Gastroesophageal sphincter (tissue), 4 donors: Measurements from ENCODE around the gene EAF1. TPM values are rescaled to one million over a fixed set of nuclear protein-coding genes. Genes with fewer than 3 reads are reported as not detected.

Experiments
- ATAC-seq: fragments of 150-250 bp; one replicate; pipeline ENCODE4 v1.9.1; 2016; ENCODE audit warnings: mild to moderate bottlenecking, moderate library complexity
- H3K27ac ChIP-seq, 4 donors: fragments of 200-600 bp; sonication (generic) in 3 of 4; 1 replicate in 3 of 4; 2 replicates in 1 of 4; pipeline ENCODE4 v1.5.1; 2016 to 2019
- H3K27me3 ChIP-seq: fragments of 200-600 bp; sonication (generic); one replicate; pipeline ENCODE4 v1.5.1; 2019
- H3K36me3 ChIP-seq, 2 donors: fragments of 200-600 bp; sonication (generic); one replicate each; pipeline ENCODE4 v1.5.1; 2019; ENCODE audit warnings: control low read depth in 1 of 2
- H3K4me1 ChIP-seq, 3 donors: fragments of 200-600 bp; sonication (generic); 1 replicate in 2 of 3; 2 replicates in 1 of 3; pipeline ENCODE4 v1.5.1; 2016 to 2019; ENCODE audit warnings: control low read depth in 2 of 3
- H3K4me3 ChIP-seq, 2 donors: fragments of 200-600 bp; sonication (generic); one replicate each; pipeline ENCODE4 v1.5.1; 2019; ENCODE audit warnings: mild to moderate bottlenecking in 1 of 2, moderate library complexity in 1 of 2
- H3K9me3 ChIP-seq, 3 donors: fragments of 200-600 bp; sonication (generic); one replicate each; pipeline ENCODE4 v1.5.1; 2017 to 2019; ENCODE audit warnings: control low read depth in 2 of 3
- CTCF ChIP-seq, 4 experiments: fragments of 200-600 bp in 2 of 4; fragments of 450-650 bp in 2 of 4; sonication (generic) in 1 of 4; IDR thresholded peaks; one replicate each; pipeline ENCODE4 v1.5.1; 2017 to 2019; ENCODE audit warnings: antibody characterized with exemption in 4 of 4, mild to moderate bottlenecking in 2 of 4, moderate library complexity in 2 of 4
- EP300 ChIP-seq: sonication (generic); formaldehyde crosslinking; IDR thresholded peaks from one replicate; pipeline ENCODE4 v1.6.1; 2017; ENCODE audit warnings: antibody characterized with exemption, mild to moderate bottlenecking
- POLR2A ChIP-seq, 2 donors: fragments of 450-650 bp; IDR thresholded peaks; one replicate each; pipeline ENCODE4 v1.6.1; 2017; ENCODE audit warnings: antibody characterized with exemption in 2 of 2, mild to moderate bottlenecking in 2 of 2, moderate library complexity in 1 of 2
- POLR2AphosphoS5 ChIP-seq: sonication (generic); formaldehyde crosslinking; IDR thresholded peaks from one replicate; pipeline ENCODE4 v1.6.1; 2017; ENCODE audit warnings: antibody characterized with exemption
- WGBS, 2 donors: methylation state at CpG; one replicate each; pipeline ENCODE4 v1.1.5; 2018; ENCODE audit warnings: low coverage in 1 of 2; 5-methylcytosine and 5-hydroxymethylcytosine counted together
- total RNA-seq, 4 donors: library from RNA; depleted of rRNA; stranded (reverse); fragments of >200 nt; gene quantifications; one replicate each; pipeline ENCODE4 v1.1.0, GENCODE V29; 2016

EAF1 gene
- total RNA-seq, result 10 to 100 TPM; 10.3 to 18.6 (median 15.6) TPM

- peaks cover 0 to 54% of the 10 kb centered on the region in 2 donors for H3K36me3 ChIP-seq
- peak within 1 kb of the TSS; percentile 82 to 99 for H3K4me3 ChIP-seq
- TF ChIP-seq EP300, result no peak
- TF ChIP-seq CTCF (IDR thresholded peaks at IDR 0.05), result peak in 1 of 4 experiments; percentile 32
- TF ChIP-seq POLR2A (IDR thresholded peaks at IDR 0.05), result peak in 1 of 2 donors; percentile 25
- peak; percentile 69 for TF ChIP-seq POLR2AphosphoS5
- H3K27ac ChIP-seq, result peak within 1 kb of the TSS; percentile 80 to 88 (median 86)
- no peaks in the 10 kb centered on the region for H3K9me3 ChIP-seq
- peaks cover 0 to 55% (median 18%) of the 10 kb centered on the region in 3 donors for H3K4me1 ChIP-seq
- ATAC-seq, result peak; percentile 83
- H3K27me3 ChIP-seq, result no peaks in the 10 kb centered on the region
- 2 to 3% methylated on average over 7 to 13 of the region's 52 CpGs for WGBS, 2 donors
Observed at GRCh38 chr3:15427182-15427880, at the start of gene EAF1, which contains the start of gene METTL6. TSS of gene EAF1 (plus strand) at chr3:15427598. CDS start at chr3:15427780, 182 bp downstream. TSS of gene METTL6 (minus strand) at chr3:15427544. CDS start at chr3:15426511, 1,033 bp downstream.

- TF ChIP-seq POLR2AphosphoS5 (peak; percentile 61), CTCF (IDR thresholded peaks at IDR 0.05) (peak; percentile 34 to 84 (median 81)), EP300 (no peak)
- no peaks in the 10 kb centered on the region for H3K9me3 ChIP-seq
- WGBS, 2 donors, result 26 to 29% methylated on average over 13 to 16 of the region's 16 CpGs
- H3K36me3 ChIP-seq, result no peaks in the 10 kb centered on the region
- ATAC-seq, result peak; percentile 94
- no peaks in the 10 kb centered on the region for H3K4me1 ChIP-seq
- H3K27me3 ChIP-seq, result no peaks in the 10 kb centered on the region
- H3K4me3 ChIP-seq, result peak overlapping the region in 1 of 2 donors; percentile 9
- H3K27ac ChIP-seq, result peak overlapping the region in 3 of 4 donors; percentile 44 to 64 (median 61)
Observed at GRCh38 chr3:15377961-15378791, 49.2 kb upstream of the EAF1 start.

DNA sequence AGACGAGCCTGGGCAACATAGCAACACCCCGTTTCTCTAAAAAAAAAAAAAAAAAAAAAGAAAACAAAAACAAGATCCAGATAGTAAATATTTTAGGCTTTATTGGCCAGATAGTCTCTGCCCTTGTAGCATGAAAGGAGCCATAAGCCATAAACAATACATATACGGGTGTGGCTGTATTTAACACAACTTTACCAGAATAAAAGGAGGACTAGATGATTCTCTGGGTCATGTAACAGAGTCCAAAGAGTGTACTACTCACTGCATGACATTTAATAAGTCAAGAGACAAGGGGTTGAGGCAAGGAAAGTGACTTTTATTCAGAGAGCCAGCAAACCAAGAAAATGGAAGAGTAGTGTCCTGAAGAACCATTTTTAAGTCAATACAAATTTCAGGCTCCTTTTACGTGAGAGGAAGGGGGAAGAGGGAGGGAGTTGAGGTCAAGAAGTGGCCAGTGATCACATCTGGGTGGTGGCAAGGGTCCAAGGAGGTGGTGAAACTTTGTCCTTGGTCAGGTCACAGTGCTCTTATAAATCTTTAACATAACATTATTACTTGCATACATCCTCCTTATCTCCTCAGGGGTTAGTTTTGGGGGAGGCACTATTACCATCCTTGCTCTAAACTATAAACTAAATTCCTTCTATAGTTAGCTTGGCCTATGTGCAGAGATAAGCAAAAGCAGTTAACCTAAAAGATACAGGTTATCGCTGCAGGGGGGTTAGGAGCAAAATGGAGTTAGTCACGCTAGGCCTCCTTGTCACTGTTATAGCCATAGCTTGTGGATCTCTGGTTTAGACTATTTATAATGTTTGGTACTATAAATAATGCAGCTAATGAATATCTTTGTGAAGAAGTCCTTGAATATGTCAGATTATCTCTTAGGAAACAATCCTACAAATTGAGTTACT lies 46.2 kb upstream of the EAF1 start:
- 72 to 74% methylated on average over 5 to 6 of the region's 6 CpGs for WGBS, 2 donors
- H3K36me3 ChIP-seq, result no peaks in the 10 kb centered on the region
- ATAC-seq, result no peak
- TF ChIP-seq CTCF (IDR thresholded peaks at IDR 0.05) (no peak), POLR2AphosphoS5 (no peak), POLR2A (IDR thresholded peaks at IDR 0.05) (no peak), EP300 (no peak)
- H3K27ac ChIP-seq, result no peak overlapping the region
- H3K4me3 ChIP-seq, result no peak overlapping the region
- peaks cover 0 to 8% (median 0%) of the 10 kb centered on the region in 3 donors for H3K9me3 ChIP-seq
- no peaks in the 10 kb centered on the region for H3K27me3 ChIP-seq
- H3K4me1 ChIP-seq, result no peaks in the 10 kb centered on the region

DNA sequence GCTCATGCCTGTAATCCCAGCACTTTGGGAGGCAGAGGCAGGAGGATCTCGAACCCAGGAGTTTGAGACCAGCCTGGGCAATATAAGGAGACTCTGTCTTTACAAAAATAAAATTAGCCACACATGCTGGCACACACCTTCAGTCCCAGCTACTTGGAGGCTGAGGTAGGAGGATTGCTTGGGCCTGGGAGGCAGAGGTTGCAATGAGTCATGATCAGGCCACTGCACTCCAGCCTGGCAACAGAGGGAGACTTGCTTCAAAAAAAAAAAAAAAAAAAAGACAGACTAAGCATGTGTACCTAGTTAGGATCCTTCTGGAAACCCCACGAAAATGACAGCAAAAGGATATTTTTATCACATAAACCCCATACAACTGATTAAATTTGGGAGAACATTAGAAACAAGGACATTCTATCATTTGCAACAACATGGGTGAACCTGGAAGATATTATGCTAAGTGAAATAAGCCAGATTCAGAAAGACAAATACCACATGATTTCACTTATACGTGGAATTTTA lies 44.9 kb upstream of the EAF1 start:
- TF ChIP-seq EP300, result no peak
- no peak for TF ChIP-seq POLR2A (IDR thresholded peaks at IDR 0.05)
- TF ChIP-seq POLR2AphosphoS5, result no peak
- no peak for TF ChIP-seq CTCF (IDR thresholded peaks at IDR 0.05)
- no peaks in the 10 kb centered on the region for H3K4me1 ChIP-seq
- peaks cover 0 to 15% (median 0%) of the 10 kb centered on the region in 3 donors for H3K9me3 ChIP-seq
- no peaks in the 10 kb centered on the region for H3K36me3 ChIP-seq
- H3K27me3 ChIP-seq, result no peaks in the 10 kb centered on the region
- ATAC-seq, result no peak
- no peak overlapping the region for H3K4me3 ChIP-seq
- H3K27ac ChIP-seq, result no peak overlapping the region
- WGBS, 2 donors, result 50 to 70% methylated on average over 2 to 3 of the region's 3 CpGs
